Right cardiac atrium (tissue), 5 donors: ENCODE measurements around the gene ISLR. TPM values are rescaled to one million over a fixed set of nuclear protein-coding genes. Genes with fewer than 3 reads are reported as not detected.

ENCODE experiments used
- ATAC-seq, 2 donors: fragments of 200-7000 bp; cut with Tn5 transposase; one replicate each; pipeline versions ENCODE4 v1.8.0 to v1.9.1; 2020; ENCODE audit warnings: moderate library complexity in 2 of 2, mild to moderate bottlenecking in 1 of 2
- DNase-seq, 3 donors: peaks; one replicate each; pipeline ENCODE4 v3.0.0-alpha.2; 2020
- H3K27ac ChIP-seq: one replicate; pipeline ENCODE4 v1.5.1; 2013; ENCODE audit warnings: mild to moderate bottlenecking, low read length, control low read depth, moderate library complexity
- H3K27me3 ChIP-seq: one replicate; pipeline ENCODE4 v1.6.1; 2013; ENCODE audit not compliant: control insufficient read depth, insufficient read depth
- H3K4me1 ChIP-seq: one replicate; pipeline ENCODE4 v1.6.1; 2013; ENCODE audit warnings: low read length; ENCODE audit not compliant: control insufficient read depth, insufficient read depth
- H3K4me3 ChIP-seq: one replicate; pipeline ENCODE4 v1.5.1; 2013; ENCODE audit warnings: low read length, control low read depth
- H3K9me3 ChIP-seq: one replicate; pipeline ENCODE4 v1.6.1; 2013; ENCODE audit warnings: low read length; ENCODE audit not compliant: control insufficient read depth
- WGBS: extraction: QIAGEN DNeasy Blood & Tissue Kit; methylation state at CpG from one replicate; pipeline ENCODE4 v1.1.7; 2013; 5-methylcytosine and 5-hydroxymethylcytosine counted together
- intact Hi-C, 4 donors: fragments of 100-400 bp; cut with DNase I; formaldehyde crosslinking; loops; one replicate each; pipeline versions ENCODE4 v1.11.0 to v1.14.0; 2022 to 2023
- polyA plus RNA-seq: library from polyadenylated mRNA; stranded (reverse); fragments of 200-250 nt; gene quantifications from one replicate; pipeline ENCODE4 v1.2.3, GENCODE V29; 2013
- total RNA-seq, 4 donors: library from RNA; stranded (reverse); fragmentation: NEBNext Ultra II Directional; extraction: Animal tissue kit (Norgen Biotek cat#: 25700); gene quantifications; one replicate each; pipeline ENCODE4 v1.2.1, GENCODE V29; 2021
- donor health status: healthy with polysubstance abuse.
- donor health status: DM: no; HTN: yes; CAD: no.
- donor health status: DM: no; HTN: no; CAD: no.
- donor health status: DM: no; HTN: yes; CAD: no; lungs with severe emphysema.
- donor health status: DM: yes; HTN: yes; CAD: no.

Gene ISLR
- total and polyA plus RNA-seq, 5 donors, result 21.6 to 33.5 (median 26.3) TPM

DNA sequence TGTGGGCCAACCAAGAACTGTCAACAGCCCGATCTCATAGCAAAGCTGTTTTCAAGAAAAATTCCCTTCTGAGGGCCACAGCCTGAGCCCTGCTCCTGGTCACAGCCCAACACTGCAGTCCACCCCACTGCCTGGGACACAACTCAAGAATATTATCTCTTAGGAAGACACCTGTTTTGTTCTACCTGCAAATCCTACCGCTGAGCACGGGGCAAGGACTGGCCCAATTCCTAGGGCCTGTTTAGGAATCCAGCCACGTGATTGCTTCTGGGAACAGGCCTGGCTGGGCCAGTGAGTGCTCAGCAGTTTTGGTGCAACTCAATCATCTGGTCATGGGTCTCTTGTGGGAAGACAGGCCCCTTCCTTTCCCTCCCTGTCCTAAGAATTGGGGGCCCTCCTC, 34.9 kb upstream of the ISLR start:
- ATAC-seq (no peak), DNase-seq (no peak)
- no peaks in the 10 kb centered on the region for H3K9me3 ChIP-seq
- H3K4me3 ChIP-seq, result no peak overlapping the region
- no peaks in the 10 kb centered on the region for H3K27me3 ChIP-seq
- H3K27ac ChIP-seq, result no peak overlapping the region
- peaks cover 4% of the 10 kb centered on the region for H3K4me1 ChIP-seq
- intact Hi-C loops, result loop anchor here in 1 of 4 donors (5.0 to 10.0 kb wide), 2 partner anchors 34 to 106 kb away; partner anchors contain the start of gene ISLR
- 76% methylated on average over 4 of the region's 4 CpGs for WGBS

DNA sequence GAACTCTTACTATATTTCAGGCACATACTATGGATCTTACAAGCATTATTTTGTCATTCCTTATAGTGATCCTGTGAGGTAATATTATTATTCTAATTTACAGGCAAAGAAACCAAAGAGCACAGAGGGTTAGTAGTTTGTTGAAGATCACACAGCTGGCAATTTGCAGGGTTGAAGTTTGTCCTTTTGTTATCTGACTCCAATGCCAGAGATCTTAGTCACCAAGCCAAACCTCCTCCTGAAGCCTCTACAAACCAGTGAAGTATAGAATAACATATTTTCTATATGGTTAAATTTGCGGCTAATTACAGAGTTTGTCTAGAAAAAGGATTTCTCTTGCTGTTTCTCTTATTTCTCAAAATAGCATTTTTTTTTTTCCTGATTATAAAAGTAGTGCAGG, 31.9 kb upstream of the ISLR start:
- DNase-seq (no peak), ATAC-seq (no peak)
- peaks cover 4% of the 10 kb centered on the region for H3K4me1 ChIP-seq
- no peak overlapping the region for H3K27ac ChIP-seq
- peaks cover 2% of the 10 kb centered on the region for H3K9me3 ChIP-seq
- no peak overlapping the region for H3K4me3 ChIP-seq
- intact Hi-C loops, result no loop called here
- H3K27me3 ChIP-seq, result no peaks in the 10 kb centered on the region
- 97% methylated on average over 1 of the region's 1 CpG for WGBS

DNA sequence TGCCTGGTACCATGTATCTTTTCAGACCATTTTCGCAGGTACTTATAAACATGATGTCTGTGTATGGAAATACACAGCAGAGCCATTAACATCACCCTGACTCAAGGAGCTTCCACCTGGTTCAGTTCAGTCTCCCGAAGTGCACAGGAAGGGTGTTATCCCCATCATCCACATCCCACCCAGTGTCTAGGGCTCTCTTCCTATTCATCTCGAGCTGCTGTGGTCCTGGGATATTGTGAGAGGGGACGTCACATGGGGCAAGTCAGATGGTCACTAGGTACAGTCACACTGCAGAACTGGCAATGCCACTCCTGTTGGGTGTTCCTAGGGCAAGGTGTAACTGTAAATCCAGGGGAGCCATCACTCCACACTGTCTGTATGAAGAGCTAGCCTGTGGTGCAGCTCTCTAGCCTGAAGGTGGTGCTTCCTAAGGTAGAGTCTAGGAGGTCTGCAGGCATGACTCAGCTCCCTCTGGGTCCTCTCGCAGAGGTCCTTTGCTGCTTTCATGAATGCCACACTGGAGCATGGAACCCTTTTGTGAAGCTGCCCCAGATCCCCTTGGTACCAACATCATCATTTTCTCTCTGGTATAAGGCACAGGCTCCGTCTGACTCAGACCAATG, 29.2 kb upstream of the ISLR start:
- no peak overlapping the region for H3K27ac ChIP-seq
- H3K4me3 ChIP-seq, result no peak overlapping the region
- no peak for ATAC-seq
- H3K27me3 ChIP-seq, result no peaks in the 10 kb centered on the region
- intact Hi-C loops, result no loop called here
- H3K4me1 ChIP-seq, result no peaks in the 10 kb centered on the region
- 81% methylated on average over 6 of the region's 6 CpGs for WGBS
- no peak for DNase-seq
- H3K9me3 ChIP-seq, result peaks cover 2% of the 10 kb centered on the region

DNA sequence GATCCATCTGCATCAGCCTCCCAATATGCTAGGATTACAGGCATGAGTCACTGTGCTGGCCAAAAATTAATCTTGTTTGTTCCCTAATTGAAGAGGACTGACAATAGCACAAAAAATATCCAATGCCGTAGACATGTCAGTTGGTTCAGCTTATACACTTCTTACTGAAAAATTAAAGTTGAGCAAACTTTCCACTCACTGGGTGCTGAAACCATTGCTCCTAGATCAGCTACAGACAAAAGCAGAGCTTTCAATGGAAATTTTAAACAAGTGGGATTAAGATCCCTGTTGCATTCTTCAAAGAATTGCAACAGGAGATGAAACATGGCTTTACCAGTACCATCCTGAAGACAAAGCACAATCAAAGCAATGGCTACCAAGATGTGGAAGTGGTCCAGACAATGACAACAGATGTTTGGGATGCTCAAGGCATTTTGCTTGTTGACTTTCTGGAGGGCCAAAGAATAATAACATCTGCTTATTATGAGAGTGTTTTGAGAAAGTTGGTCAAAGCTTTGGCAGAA, 27.2 kb upstream of the ISLR start:
- WGBS, result 98% methylated on average over 1 of the region's 1 CpG
- peaks cover 2% of the 10 kb centered on the region for H3K9me3 ChIP-seq
- no peak for ATAC-seq
- no peak overlapping the region for H3K4me3 ChIP-seq
- H3K4me1 ChIP-seq, result no peaks in the 10 kb centered on the region
- H3K27ac ChIP-seq, result no peak overlapping the region
- DNase-seq, result no peak
- intact Hi-C loops, result no loop called here
- no peaks in the 10 kb centered on the region for H3K27me3 ChIP-seq

DNA sequence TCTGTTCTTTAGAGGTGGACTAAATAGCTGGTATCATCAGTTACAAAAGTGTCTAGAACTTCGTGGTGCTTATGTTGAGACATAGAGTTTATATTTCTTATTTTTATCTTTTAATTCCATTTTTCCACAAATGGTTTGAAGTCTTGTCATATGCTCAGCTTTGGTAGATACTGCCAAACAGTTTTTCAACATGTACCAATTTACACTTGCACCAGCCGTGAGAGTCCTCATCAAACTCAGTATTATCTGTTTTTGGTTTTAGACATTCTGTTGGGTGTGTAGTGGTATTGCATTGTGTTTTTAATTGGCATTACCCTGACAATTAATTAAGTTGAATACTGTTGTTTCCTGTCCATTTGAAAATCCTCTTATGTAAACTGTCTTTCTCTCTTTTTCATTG, 26.5 kb upstream of the ISLR start:
- DNase-seq, result no peak
- H3K27me3 ChIP-seq, result no peaks in the 10 kb centered on the region
- WGBS, result 63% methylated on average over 2 of the region's 2 CpGs
- ATAC-seq, result no peak
- intact Hi-C loops, result no loop called here
- no peaks in the 10 kb centered on the region for H3K4me1 ChIP-seq
- H3K27ac ChIP-seq, result no peak overlapping the region
- H3K9me3 ChIP-seq, result peaks cover 2% of the 10 kb centered on the region
- H3K4me3 ChIP-seq, result no peak overlapping the region

DNA sequence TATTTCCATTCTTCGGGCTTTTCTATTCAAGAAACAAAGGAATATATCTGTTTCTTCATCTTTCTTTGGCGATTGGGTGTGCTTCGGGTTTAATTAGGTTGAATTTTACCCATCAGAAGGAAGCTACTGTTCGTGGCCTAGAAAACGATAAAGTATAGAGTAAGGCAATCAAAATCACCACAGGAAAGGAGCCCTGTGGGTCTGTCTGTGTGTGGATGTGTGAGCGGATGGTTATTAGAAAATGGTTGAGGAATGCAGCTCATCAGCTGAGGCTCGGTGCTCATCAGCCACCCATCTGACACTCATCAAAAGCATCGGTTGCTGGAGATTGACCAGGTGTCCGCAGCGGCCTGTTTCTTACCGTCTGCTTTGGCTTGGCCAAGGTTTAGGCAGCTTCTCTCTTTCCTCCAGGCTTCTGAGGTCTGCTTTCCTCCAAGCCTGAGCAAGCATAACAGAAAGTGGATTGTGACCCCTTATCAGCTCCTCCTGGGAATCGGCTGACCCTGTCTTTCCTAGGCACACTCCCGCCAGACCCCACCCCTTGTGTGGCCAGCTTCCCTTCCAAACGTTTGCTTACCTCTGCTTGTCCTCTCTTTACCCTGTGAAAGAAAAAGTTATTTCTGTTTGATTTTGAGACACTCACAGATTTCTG, 17.6 kb upstream of the ISLR start:
- DNase-seq (peak in 1 of 3 donors; percentile 42), ATAC-seq (peak in 1 of 2 donors; percentile 76)
- intact Hi-C loops, result loop anchor here in 2 of 4 donors (5.0 to 10.0 kb wide), 2 partner anchors 79 to 96 kb away; partner anchors contain the start of gene CCDC33 (in 1 of the 2)
- Histone ChIP-seq H3K4me1 (peaks cover 20% of the 10 kb centered on the region), H3K4me3 (no peak overlapping the region), H3K9me3 (no peaks in the 10 kb centered on the region), H3K27me3 (no peaks in the 10 kb centered on the region), H3K27ac (peak overlapping the region; percentile 15)
- 48% methylated on average over 14 of the region's 14 CpGs for WGBS

DNA sequence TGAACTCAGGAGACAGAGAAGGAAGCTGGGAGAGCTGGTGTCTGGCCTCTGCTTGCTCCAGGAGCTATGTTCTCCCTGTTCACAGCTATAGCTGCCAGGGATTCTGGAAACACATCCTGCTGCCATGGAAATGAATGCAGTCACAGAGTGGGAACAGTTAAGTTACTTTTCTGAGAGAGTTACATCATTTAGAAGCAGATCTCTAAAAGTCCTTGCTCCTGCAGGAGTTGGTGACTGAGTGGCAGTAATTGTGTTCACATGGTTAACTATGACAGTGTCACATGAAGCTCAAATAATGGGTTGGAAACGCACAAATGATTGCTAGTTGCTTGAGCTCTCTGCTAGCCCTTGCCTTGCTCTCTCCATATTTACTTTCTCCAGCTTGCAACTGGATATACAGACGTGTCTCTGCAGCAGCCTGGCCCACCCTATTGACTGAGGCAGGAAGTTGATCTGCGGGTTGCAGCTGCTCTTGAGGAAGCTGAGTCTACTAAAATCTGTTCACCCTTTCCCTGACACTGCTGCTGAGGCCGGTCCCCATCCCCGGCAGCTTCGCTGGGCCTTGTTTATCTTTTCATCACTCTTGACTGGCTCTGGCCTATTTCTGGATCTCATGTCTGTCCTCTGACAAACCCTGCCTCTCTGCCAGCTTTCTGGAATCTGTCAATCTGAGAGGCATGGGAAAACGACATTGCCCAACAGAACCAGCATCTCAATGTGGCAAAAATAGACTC, 16.7 kb upstream of the ISLR start:
- ATAC-seq, result peak; percentile 80 to 83
- 5% methylated on average over 7 of the region's 7 CpGs for WGBS
- intact Hi-C loops, result loop anchor here in 2 of 4 donors (5.0 to 10.0 kb wide), 2 partner anchors 78 to 95 kb away; partner anchors contain the start of gene CCDC33 (in 1 of the 2)
- peak overlapping the region; percentile 19 for H3K27ac ChIP-seq
- peaks cover 20% of the 10 kb centered on the region for H3K4me1 ChIP-seq
- no peak overlapping the region for H3K4me3 ChIP-seq
- no peaks in the 10 kb centered on the region for H3K9me3 ChIP-seq
- no peaks in the 10 kb centered on the region for H3K27me3 ChIP-seq
- peak in 2 of 3 donors; percentile 55 to 58 for DNase-seq

DNA sequence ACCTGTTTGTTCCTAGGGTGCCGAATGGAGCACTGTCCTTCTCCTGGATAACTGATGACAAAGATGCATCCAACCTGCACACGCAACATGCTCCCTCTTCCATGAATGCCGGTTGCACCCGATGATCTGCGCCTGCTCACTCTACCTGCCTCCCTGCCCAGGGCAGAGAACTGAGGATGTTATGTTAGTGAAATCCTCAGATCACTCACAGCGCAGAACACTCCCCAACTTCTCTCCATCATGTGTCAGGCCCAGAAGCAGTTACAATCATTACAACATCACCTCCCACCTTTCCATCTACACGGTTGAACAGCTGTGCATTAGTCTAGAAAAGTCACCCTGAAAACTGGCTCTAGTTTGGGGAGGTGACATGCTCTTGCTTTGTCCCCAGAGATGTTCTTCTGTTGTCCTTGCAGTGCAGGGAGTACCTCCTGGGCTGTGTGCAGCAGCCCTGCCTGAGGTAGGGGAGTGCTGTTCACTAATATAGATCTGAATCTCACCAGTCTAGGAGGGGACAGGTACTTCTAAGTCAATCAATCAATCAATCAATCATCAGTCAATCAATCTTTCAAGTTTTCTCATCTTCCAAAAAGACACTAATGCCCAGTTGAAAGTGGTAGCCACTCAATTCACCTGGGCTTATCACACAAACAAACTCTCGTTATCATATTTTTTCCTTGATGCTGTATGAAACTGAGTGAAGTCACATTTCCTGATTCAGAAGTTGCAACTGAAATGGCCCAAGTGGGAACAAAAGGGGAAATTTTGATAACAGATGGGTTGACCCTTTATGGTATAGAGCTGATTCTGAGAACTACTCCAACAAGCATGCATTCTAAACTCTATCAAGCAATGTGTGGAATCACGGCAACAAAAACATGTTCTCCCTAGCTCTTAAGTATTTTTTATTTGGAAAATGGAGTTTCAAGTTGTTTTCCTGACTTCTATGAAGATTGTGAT, 15.4 kb upstream of the ISLR start:
- 89% methylated on average over 9 of the region's 9 CpGs for WGBS
- intact Hi-C loops, result loop anchor here in 2 of 4 donors (5.0 to 10.0 kb wide), 2 partner anchors 77 to 94 kb away; partner anchors contain the start of gene CCDC33 (in 1 of the 2)
- no peak overlapping the region for H3K4me3 ChIP-seq
- H3K27me3 ChIP-seq, result no peaks in the 10 kb centered on the region
- peaks cover 20% of the 10 kb centered on the region for H3K4me1 ChIP-seq
- DNase-seq (no peak), ATAC-seq (no peak)
- H3K9me3 ChIP-seq, result no peaks in the 10 kb centered on the region
- H3K27ac ChIP-seq, result peak overlapping the region; percentile 47

DNA sequence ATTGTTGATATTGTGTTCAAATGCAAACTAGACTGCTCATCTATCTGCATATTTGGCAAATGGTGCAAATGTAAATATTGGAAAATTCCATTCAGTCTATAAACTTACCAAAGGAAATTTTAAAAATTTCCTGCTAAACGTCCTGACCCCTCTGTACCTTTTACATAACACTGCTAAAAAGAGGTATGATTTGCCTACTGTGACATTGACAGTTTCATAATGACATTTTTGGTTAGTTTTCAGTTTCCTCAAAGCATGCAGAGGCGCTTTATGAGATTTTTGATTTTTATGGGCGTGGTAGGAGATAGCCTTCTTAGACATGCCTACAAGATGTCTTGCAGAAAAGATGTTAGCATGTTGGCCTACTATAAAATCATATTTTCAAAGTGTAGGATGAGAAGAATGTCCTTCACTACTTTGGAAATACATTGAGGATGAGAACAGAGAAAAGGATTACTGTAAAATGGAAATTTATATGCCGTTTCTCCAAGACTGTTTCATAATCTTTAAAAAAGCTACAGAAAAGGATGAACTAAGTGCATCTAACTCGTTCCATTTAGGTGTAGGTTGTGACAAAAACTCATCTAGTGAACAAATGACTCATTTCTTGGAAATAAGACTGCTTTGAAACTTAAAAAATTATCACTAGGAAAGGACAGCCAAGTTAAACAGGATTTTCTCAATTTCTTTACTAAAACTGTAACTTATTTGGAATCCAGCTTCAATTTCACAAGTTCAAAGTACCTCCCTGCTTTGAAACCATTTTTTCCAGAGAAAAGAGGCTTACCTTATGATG, 14.5 kb upstream of the ISLR start:
- intact Hi-C loops, result loop anchor here in 2 of 4 donors (5.0 to 10.0 kb wide), 2 partner anchors 76 to 93 kb away; partner anchors contain the start of gene CCDC33 (in 1 of the 2)
- WGBS, result 71% methylated on average over 5 of the region's 5 CpGs
- Histone ChIP-seq H3K9me3 (no peaks in the 10 kb centered on the region), H3K27me3 (no peaks in the 10 kb centered on the region), H3K4me1 (peaks cover 20% of the 10 kb centered on the region), H3K27ac (no peak overlapping the region), H3K4me3 (no peak overlapping the region)
- no peak for ATAC-seq
- DNase-seq, result no peak
